Stomach (tissue), 9 donors: ENCODE measurements around the gene PKD1L1. TPM values are rescaled to one million over a fixed set of nuclear protein-coding genes. Genes with fewer than 3 reads are reported as not detected.

Experiments
- DNase-seq, 2 donors: peaks; one replicate each; pipeline versions ENCODE4 v3.0.0 to v3.0.0-alpha.2; 2013 to 2019
- H3K27ac ChIP-seq, 5 donors: fragments of 200-600 bp in 4 of 5; sonication (generic) in 4 of 5; one replicate each; pipeline ENCODE4 v1.5.1; 2013 to 2019; ENCODE audit warnings: mild to moderate bottlenecking in 1 of 5, moderate library complexity in 1 of 5
- H3K27me3 ChIP-seq, 3 donors: fragments of 200-600 bp; sonication (generic); one replicate each; pipeline ENCODE4 v1.5.1; 2017 to 2019; ENCODE audit warnings: mixed run types in 1 of 3
- H3K36me3 ChIP-seq, 4 donors: fragments of 200-600 bp; sonication (generic); 1 replicate in 3 of 4; 2 replicates in 1 of 4; pipeline ENCODE4 v1.5.1; 2016 to 2019
- H3K4me1 ChIP-seq, 4 donors: fragments of 200-600 bp; sonication (generic); one replicate each; pipeline ENCODE4 v1.5.1; 2016 to 2019
- H3K4me3 ChIP-seq, 4 donors: fragments of 200-600 bp; sonication (generic) in 3 of 4; one replicate each; pipeline ENCODE4 v1.5.1; 2016 to 2019; ENCODE audit warnings: mild to moderate bottlenecking in 1 of 4
- H3K9me3 ChIP-seq, 4 donors: fragments of 200-600 bp; sonication (generic); one replicate each; pipeline ENCODE4 v1.5.1; 2016 to 2019
- EP300 ChIP-seq: sonication (generic); formaldehyde crosslinking; IDR thresholded peaks from one replicate; pipeline ENCODE4 v1.6.1; 2017; ENCODE audit warnings: antibody characterized with exemption
- POLR2A ChIP-seq, 4 donors: fragments of 450-650 bp; IDR thresholded peaks; one replicate each; pipeline ENCODE4 v1.6.1; 2016; ENCODE audit warnings: antibody characterized with exemption in 4 of 4, control low read depth in 2 of 4, mild to moderate bottlenecking in 1 of 4, moderate library complexity in 1 of 4
- POLR2AphosphoS5 ChIP-seq, 3 donors: sonication (generic); formaldehyde crosslinking; IDR thresholded peaks; one replicate each; pipeline ENCODE4 v1.6.1; 2016; ENCODE audit warnings: antibody characterized with exemption in 3 of 3
- WGBS, 5 donors: extraction: QIAGEN DNeasy Blood & Tissue Kit in 3 of 5; methylation state at CpG; one replicate each; pipeline versions ENCODE4 v1.1.5 to v1.1.7; 2013 to 2018; 5-methylcytosine and 5-hydroxymethylcytosine counted together
- intact Hi-C: fragments of 100-400 bp; cut with DNase I; formaldehyde crosslinking; loops from one replicate; pipeline ENCODE4 v1.15.1; 2023; ENCODE audit warnings: low total_unique reads
- polyA plus RNA-seq, 3 donors: library from polyadenylated mRNA; stranded (reverse); fragments of 200-250 nt; gene quantifications; one replicate each; pipeline ENCODE4 v1.2.3, GENCODE V29; 2013
- total RNA-seq, 5 donors: library from RNA; depleted of rRNA; stranded (reverse); fragments of >200 nt; gene quantifications; one replicate each; pipeline versions ENCODE4 v1.1.0 to v1.2.3, GENCODE V29; 2014 to 2016
- TF ChIP-seq, protein P1 (sequence below), 7 experiments: fragments of 450-650 bp in 4 of 7; fragments of 200-600 bp in 3 of 7; sonication (generic) in 3 of 7; IDR thresholded peaks; one replicate each; pipeline ENCODE4 v1.5.1; 2016 to 2019; ENCODE audit warnings: antibody characterized with exemption in 7 of 7, control low read depth in 2 of 7, mild to moderate bottlenecking in 1 of 7
- donor health status: healthy with polysubstance abuse.
- donor health status: Bipolar disorder and iron deficiency.
- donor health status: healthy.

The PKD1L1 gene
- total and polyA plus RNA-seq, 8 donors: under 0.01 to 1.2 (median 0.10) TPM; not detected in 2

DNA sequence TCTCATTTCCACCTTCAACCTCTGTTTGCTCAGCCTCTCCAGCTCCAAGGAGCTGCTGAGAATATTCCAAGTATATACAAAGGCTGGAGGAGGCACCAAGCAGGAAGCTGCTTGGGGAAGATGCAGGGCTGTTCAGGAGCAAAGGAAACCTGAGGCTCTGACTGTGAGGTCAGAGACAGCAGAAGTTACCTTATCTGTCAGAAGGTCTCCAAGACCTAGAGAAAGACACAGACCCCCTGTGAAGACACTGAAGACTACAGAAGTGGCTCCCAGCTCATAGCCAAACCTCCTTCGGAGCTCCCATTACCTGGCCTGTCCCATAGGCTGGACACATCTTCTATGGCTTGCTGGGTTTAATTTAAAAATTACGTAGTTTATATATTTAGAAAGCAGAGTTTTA is 53.2 kb downstream of the PKD1L1 start:
- Histone ChIP-seq H3K4me3 (no peak overlapping the region), H3K36me3 (no peaks in the 10 kb centered on the region), H3K27me3 (no peaks in the 10 kb centered on the region), H3K9me3 (no peaks in the 10 kb centered on the region), H3K4me1 (no peaks in the 10 kb centered on the region), H3K27ac (no peak overlapping the region)
- 61 to 80% (median 69%) methylated on average over 2 of the region's 2 CpGs for WGBS, 5 donors
- TF ChIP-seq POLR2AphosphoS5 (IDR thresholded peaks at IDR 0.05) (no peak), EP300 (no peak), POLR2A (IDR thresholded peaks at IDR 0.05) (no peak)
- TF ChIP-seq, protein P1, sequence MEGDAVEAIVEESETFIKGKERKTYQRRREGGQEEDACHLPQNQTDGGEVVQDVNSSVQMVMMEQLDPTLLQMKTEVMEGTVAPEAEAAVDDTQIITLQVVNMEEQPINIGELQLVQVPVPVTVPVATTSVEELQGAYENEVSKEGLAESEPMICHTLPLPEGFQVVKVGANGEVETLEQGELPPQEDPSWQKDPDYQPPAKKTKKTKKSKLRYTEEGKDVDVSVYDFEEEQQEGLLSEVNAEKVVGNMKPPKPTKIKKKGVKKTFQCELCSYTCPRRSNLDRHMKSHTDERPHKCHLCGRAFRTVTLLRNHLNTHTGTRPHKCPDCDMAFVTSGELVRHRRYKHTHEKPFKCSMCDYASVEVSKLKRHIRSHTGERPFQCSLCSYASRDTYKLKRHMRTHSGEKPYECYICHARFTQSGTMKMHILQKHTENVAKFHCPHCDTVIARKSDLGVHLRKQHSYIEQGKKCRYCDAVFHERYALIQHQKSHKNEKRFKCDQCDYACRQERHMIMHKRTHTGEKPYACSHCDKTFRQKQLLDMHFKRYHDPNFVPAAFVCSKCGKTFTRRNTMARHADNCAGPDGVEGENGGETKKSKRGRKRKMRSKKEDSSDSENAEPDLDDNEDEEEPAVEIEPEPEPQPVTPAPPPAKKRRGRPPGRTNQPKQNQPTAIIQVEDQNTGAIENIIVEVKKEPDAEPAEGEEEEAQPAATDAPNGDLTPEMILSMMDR (IDR thresholded peaks at IDR 0.05): no peak
- intact Hi-C loops: no loop called here
- DNase-seq: no peak

DNA sequence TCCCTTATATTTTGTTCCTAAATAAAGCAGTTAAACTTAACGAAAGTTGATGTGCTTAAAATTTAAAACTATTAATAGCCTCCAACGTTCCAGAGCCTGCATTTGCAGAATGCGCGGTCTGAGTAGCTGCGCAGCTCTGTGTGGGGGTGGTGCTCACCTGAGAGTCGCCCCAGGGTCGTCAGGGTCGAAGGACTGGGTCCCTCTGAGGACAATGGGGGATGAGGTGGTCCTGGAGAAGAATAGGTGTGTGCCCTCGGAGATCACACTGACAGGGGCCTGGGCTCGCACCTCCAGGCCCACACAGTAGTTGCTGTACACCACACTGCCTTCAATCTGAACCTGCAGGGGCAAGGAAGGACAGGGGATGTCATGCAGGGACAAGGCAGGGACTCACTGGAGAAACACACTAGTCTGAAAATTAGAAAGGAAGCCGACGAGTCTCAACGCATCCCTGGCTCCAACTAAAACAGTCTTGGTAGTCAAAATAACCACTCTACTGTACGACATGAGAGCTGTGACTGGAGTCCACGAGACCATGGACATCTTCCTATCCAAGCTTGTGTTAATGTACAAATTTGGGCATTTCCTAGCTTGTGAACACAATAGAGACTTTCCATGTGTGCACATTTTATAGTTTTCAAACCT is 54.4 kb downstream of the PKD1L1 start:
- Histone ChIP-seq H3K27ac (no peak overlapping the region), H3K36me3 (no peaks in the 10 kb centered on the region), H3K4me1 (no peaks in the 10 kb centered on the region), H3K27me3 (no peaks in the 10 kb centered on the region), H3K9me3 (no peaks in the 10 kb centered on the region), H3K4me3 (no peak overlapping the region)
- TF ChIP-seq, protein P1 (IDR thresholded peaks at IDR 0.05): no peak
- TF ChIP-seq POLR2A (IDR thresholded peaks at IDR 0.05) (no peak), EP300 (no peak), POLR2AphosphoS5 (IDR thresholded peaks at IDR 0.05) (no peak)
- 88 to 91% (median 89%) methylated on average over 15 of the region's 15 CpGs for WGBS, 5 donors
- intact Hi-C loops: no loop called here
- no peak for DNase-seq

DNA sequence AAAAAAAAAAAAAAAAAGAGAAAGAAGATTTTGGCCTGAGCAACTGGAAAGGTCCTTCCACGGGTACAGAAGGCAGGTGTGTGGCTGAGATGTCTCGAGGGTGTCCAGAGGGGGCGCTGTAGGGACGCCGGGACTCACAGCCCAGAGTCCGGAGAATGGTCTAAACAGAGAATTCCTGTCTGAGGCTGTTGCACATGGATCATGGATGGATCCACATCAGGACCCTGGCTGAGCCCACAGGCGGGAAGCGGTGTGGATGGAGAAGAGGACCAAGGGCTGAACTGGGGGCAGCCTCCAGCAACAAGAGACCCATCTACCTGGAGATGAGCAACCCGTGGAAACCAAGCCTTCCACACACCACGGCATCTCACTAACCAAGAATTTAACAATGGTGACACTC is 55.0 kb downstream of the PKD1L1 start:
- H3K4me3 ChIP-seq: no peak overlapping the region
- H3K36me3 ChIP-seq: no peaks in the 10 kb centered on the region
- H3K4me1 ChIP-seq: no peaks in the 10 kb centered on the region
- H3K27ac ChIP-seq: no peak overlapping the region
- DNase-seq: no peak
- 60 to 75% (median 66%) methylated on average over 10 of the region's 10 CpGs for WGBS, 5 donors
- TF ChIP-seq POLR2AphosphoS5 (IDR thresholded peaks at IDR 0.05) (no peak), EP300 (no peak)
- TF ChIP-seq, protein P1 (IDR thresholded peaks at IDR 0.05): no peak
- H3K27me3 ChIP-seq: no peaks in the 10 kb centered on the region
- intact Hi-C loops: no loop called here
- H3K9me3 ChIP-seq: no peaks in the 10 kb centered on the region

DNA sequence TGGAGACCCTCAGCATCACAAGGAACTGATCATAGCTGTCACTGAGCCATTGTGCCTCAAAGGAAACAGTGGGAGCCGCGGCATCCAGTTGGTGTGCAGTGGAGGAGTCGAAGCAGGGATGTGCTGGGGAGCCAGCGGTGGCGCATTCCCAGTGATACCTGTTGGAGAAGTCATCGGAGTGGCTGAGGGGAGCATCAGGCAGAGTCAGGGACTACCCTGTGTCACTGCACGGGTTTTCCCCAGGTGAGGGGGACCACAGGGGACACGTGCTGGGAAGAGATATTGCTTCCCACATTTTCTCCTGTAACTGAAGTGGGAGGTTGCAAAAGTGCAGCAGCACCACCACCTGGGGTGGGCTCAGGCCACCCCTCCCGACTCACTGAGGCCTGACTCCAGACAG is 57.7 kb downstream of the PKD1L1 start:
- TF ChIP-seq POLR2AphosphoS5 (IDR thresholded peaks at IDR 0.05): no peak
- TF ChIP-seq, protein P1 (IDR thresholded peaks at IDR 0.05): no peak
- TF ChIP-seq POLR2A (IDR thresholded peaks at IDR 0.05): no peak
- no peak for TF ChIP-seq EP300
- no peak overlapping the region for H3K27ac ChIP-seq
- intact Hi-C loops: no loop called here
- no peaks in the 10 kb centered on the region for H3K9me3 ChIP-seq
- DNase-seq: no peak
- no peaks in the 10 kb centered on the region for H3K27me3 ChIP-seq
- H3K4me1 ChIP-seq: no peaks in the 10 kb centered on the region
- H3K4me3 ChIP-seq: no peak overlapping the region
- H3K36me3 ChIP-seq: no peaks in the 10 kb centered on the region
- WGBS, 5 donors: 76 to 94% (median 93%) methylated on average over 6 to 9 of the region's 9 CpGs
